GM21515 (cell line): ENCODE results near the gene CEACAM6.

Experiments used
- ATAC-seq: cut with Tn5 transposase; IDR thresholded peaks from one replicate; pipeline ENCODE4 v1.9.1; 2021; ENCODE audit not compliant: unreplicated experiment

Gene CEACAM6

GRCh38 chr19:41795031-41795461 is 39.7 kb downstream of the CEACAM6 start:
- no peak for ATAC-seq

- ATAC-seq, result no peak
Observed at GRCh38 chr19:41796362-41796761, 41.0 kb downstream of the CEACAM6 start, which contains the start of gene CEACAM3. Gene CEACAM3, plus strand, starts transcription at chr19:41796587. Its CDS starts 91 bp downstream, at chr19:41796678.

- no peak for ATAC-seq
Observed at GRCh38 chr19:41796901-41797300, 41.6 kb downstream of the CEACAM6 start.

- ATAC-seq, result no peak
Observed at GRCh38 chr19:41799444-41800000, 44.2 kb downstream of the CEACAM6 start.

GRCh38 chr19:41801031-41801430 is 45.7 kb downstream of the CEACAM6 start:
- no peak for ATAC-seq

- no peak for ATAC-seq
Observed at GRCh38 chr19:41801792-41802211, 46.5 kb downstream of the CEACAM6 start.

GRCh38 chr19:41802770-41803169 is 47.4 kb downstream of the CEACAM6 start:
- ATAC-seq, result no peak

- no peak for ATAC-seq
Observed at GRCh38 chr19:41804336-41804735, 49.0 kb downstream of the CEACAM6 start.

GRCh38 chr19:41807176-41807575 is 51.8 kb downstream of the CEACAM6 start:
- ATAC-seq, result no peak

GRCh38 chr19:41808663-41809566 is 53.6 kb downstream of the CEACAM6 start:
- no peak for ATAC-seq

- no peak for ATAC-seq
Observed at GRCh38 chr19:41810301-41810700, 55.0 kb downstream of the CEACAM6 start.

GRCh38 chr19:41811036-41811435 is 55.7 kb downstream of the CEACAM6 start:
- no peak for ATAC-seq

GRCh38 chr19:41811981-41812380 is 56.7 kb downstream of the CEACAM6 start:
- ATAC-seq, result no peak

- no peak for ATAC-seq
Observed at GRCh38 chr19:41813911-41814310, 58.6 kb downstream of the CEACAM6 start.

- no peak for ATAC-seq
Observed at GRCh38 chr19:41815301-41815700, 60.0 kb downstream of the CEACAM6 start.

- no peak for ATAC-seq
Observed at GRCh38 chr19:41816761-41817160, 61.4 kb downstream of the CEACAM6 start.

GRCh38 chr19:41821003-41821735 is 65.8 kb downstream of the CEACAM6 start:
- no peak for ATAC-seq
